Natural killer cell (primary cell): Measurements from ENCODE around the gene MAP4K1. TPM values are rescaled to one million over a fixed set of nuclear protein-coding genes. Genes with fewer than 3 reads are reported as not detected.

Source experiments
- ATAC-seq, 3 donors: fragments of 150-1000 bp in 2 of 3; fragments of 200-7000 bp in 1 of 3; cut with Tn5 transposase; 1 replicate in 1 of 3; 2 replicates in 2 of 3; pipeline ENCODE4 v1.10.0; 2021; ENCODE audit warnings: mild to moderate bottlenecking in 2 of 3, moderate library complexity in 2 of 3
- DNase-seq, 2 donors: peaks; one replicate each; pipeline versions ENCODE4 v3.0.0 to v3.0.0-alpha.2; 2013 to 2021; ENCODE audit warnings: mixed read lengths in 1 of 2
- H3K27ac ChIP-seq: one replicate; pipeline ENCODE4 v1.5.1; 2013; ENCODE audit warnings: mild to moderate bottlenecking, low read length
- H3K27me3 ChIP-seq: one replicate; pipeline ENCODE4 v1.6.1; 2013; ENCODE audit warnings: low read length; ENCODE audit not compliant: control insufficient read depth, insufficient read depth
- H3K36me3 ChIP-seq: one replicate; pipeline ENCODE4 v1.6.1; 2013; ENCODE audit warnings: low read length; ENCODE audit not compliant: control insufficient read depth, insufficient read depth
- H3K4me1 ChIP-seq: one replicate; pipeline ENCODE4 v1.6.1; 2013; ENCODE audit warnings: low read length; ENCODE audit not compliant: control insufficient read depth, insufficient read depth
- H3K4me3 ChIP-seq: one replicate; pipeline ENCODE4 v1.5.1; 2013; ENCODE audit warnings: low read length
- H3K9me3 ChIP-seq: one replicate; pipeline ENCODE4 v1.6.1; 2013; ENCODE audit warnings: low read length; ENCODE audit not compliant: control insufficient read depth, insufficient read depth
- H3K27ac Mint-ChIP-seq, 2 donors: one replicate each; pipeline ENCODE4 v1.8.0; 2022; ENCODE audit warnings: mild to moderate bottlenecking in 2 of 2, mixed read lengths in 2 of 2, moderate library complexity in 1 of 2
- H3K27me3 Mint-ChIP-seq, 2 donors: one replicate each; pipeline ENCODE4 v1.8.0; 2022; ENCODE audit warnings: low read depth in 2 of 2, mixed read lengths in 2 of 2
- H3K36me3 Mint-ChIP-seq: one replicate; pipeline ENCODE4 v1.8.0; 2022; ENCODE audit warnings: mixed read lengths
- H3K4me1 Mint-ChIP-seq, 2 donors: one replicate each; pipeline ENCODE4 v1.8.0; 2022; ENCODE audit warnings: mixed read lengths in 2 of 2
- H3K4me3 Mint-ChIP-seq: one replicate; pipeline ENCODE4 v1.8.0; 2022; ENCODE audit warnings: mild to moderate bottlenecking, moderate library complexity, mixed read lengths
- H3K9me3 Mint-ChIP-seq, 2 donors: one replicate each; pipeline ENCODE4 v1.8.0; 2022; ENCODE audit warnings: mixed read lengths in 2 of 2
- CTCF ChIP-seq: fragments of 200-600 bp; IDR thresholded peaks from one replicate; pipeline ENCODE4 v1.8.0; 2022; ENCODE audit warnings: antibody characterized with exemption
- WGBS: methylation state at CpG from one replicate; pipeline ENCODE4 v1.1.7; 2013; ENCODE audit warnings: missing lambda C conversion rate; ENCODE audit not compliant: insufficient coverage; 5-methylcytosine and 5-hydroxymethylcytosine counted together
- intact Hi-C: fragments of 100-400 bp; cut with micrococcal nuclease; formaldehyde crosslinking; loops from one replicate; pipeline ENCODE4 v1.14.2; 2022
- total RNA-seq, 4 donors: library from RNA; stranded (reverse); fragments of 120-200 nt in 1 of 4; gene quantifications; one replicate each; pipeline versions ENCODE4 v1.2.3 to v1.2.4, GENCODE V29; 2013 to 2022

MAP4K1 gene
- total RNA-seq, 3 donors from 2014 or later (not counting 1 experiment from before 2014, with no cell fraction given), result 162 to 201 (median 163) TPM

- no peak for TF ChIP-seq CTCF
- 80% methylated on average over 5 of the region's 7 CpGs for WGBS
These were observed 35.3 kb upstream of the MAP4K1 start for GRCh38 chr19:38653028-38653571.

GRCh38 chr19:38650911-38651584 is 33.3 kb upstream of the MAP4K1 start:
- Mint-ChIP-seq H3K36me3 (no peaks in the 10 kb centered on the region), H3K27me3 (no peaks in the 10 kb centered on the region), H3K4me3 (peak overlapping the region; percentile 99), H3K4me1 (peaks cover 75 to 80% of the 10 kb centered on the region in 2 donors), H3K9me3 (no peaks in the 10 kb centered on the region), H3K27ac (peak overlapping the region; percentile 85 to 92)
- WGBS, result 83% methylated on average over 12 of the region's 12 CpGs
- DNase-seq (no peak), ATAC-seq (no peak)
- Histone ChIP-seq H3K36me3 (no peaks in the 10 kb centered on the region), H3K27me3 (no peaks in the 10 kb centered on the region), H3K4me3 (no peak overlapping the region), H3K4me1 (peaks cover 73% of the 10 kb centered on the region), H3K9me3 (no peaks in the 10 kb centered on the region), H3K27ac (no peak overlapping the region)
- intact Hi-C loops, result loop anchor here (2.0 kb wide), 1 partner anchor 14 kb away; no protein-coding TSS in a partner anchor
- TF ChIP-seq CTCF, result no peak

More at GRCh38 chr19:38653028-38653571, 35.3 kb upstream of the MAP4K1 start:
- no peak for ATAC-seq
- Mint-ChIP-seq H3K36me3 (no peaks in the 10 kb centered on the region), H3K27me3 (no peaks in the 10 kb centered on the region), H3K4me1 (peaks cover 90 to 97% of the 10 kb centered on the region in 2 donors), H3K4me3 (no peak overlapping the region), H3K9me3 (no peaks in the 10 kb centered on the region), H3K27ac (peak overlapping the region; percentile 85 to 92)
- no peak for DNase-seq
- Histone ChIP-seq H3K9me3 (no peaks in the 10 kb centered on the region), H3K36me3 (no peaks in the 10 kb centered on the region), H3K27ac (no peak overlapping the region), H3K4me1 (peaks cover 85% of the 10 kb centered on the region), H3K4me3 (no peak overlapping the region), H3K27me3 (no peaks in the 10 kb centered on the region)
- intact Hi-C loops, result no loop called here

- no peaks in the 10 kb centered on the region for H3K36me3 ChIP-seq
- peak overlapping the region; percentile 63 for H3K27ac ChIP-seq
- Mint-ChIP-seq H3K36me3 (no peaks in the 10 kb centered on the region), H3K27ac (peak overlapping the region; percentile 85 to 92), H3K9me3 (no peaks in the 10 kb centered on the region), H3K4me3 (peak overlapping the region; percentile 99), H3K27me3 (no peaks in the 10 kb centered on the region), H3K4me1 (peaks cover 67 to 73% of the 10 kb centered on the region in 2 donors)
- intact Hi-C loops, result loop anchor here (2.0 kb wide), 1 partner anchor 15 kb away; no protein-coding TSS in a partner anchor
- peaks cover 67% of the 10 kb centered on the region for H3K4me1 ChIP-seq
- DNase-seq (no peak), ATAC-seq (no peak)
- no peaks in the 10 kb centered on the region for H3K27me3 ChIP-seq
- WGBS, result 67% methylated on average over 4 of the region's 8 CpGs
- H3K9me3 ChIP-seq, result no peaks in the 10 kb centered on the region
- no peak for TF ChIP-seq CTCF
- H3K4me3 ChIP-seq, result peak overlapping the region; percentile 99
These were observed 32.5 kb upstream of the MAP4K1 start for GRCh38 chr19:38650172-38650775.
